Mammary epithelial cell (primary cell): Measurements from ENCODE around the gene LIME1.

Source experiments
- CTCF ChIP-seq, 2 donors: IDR thresholded peaks in 1 of 2; conservative IDR thresholded peaks in 1 of 2; 2 replicates each; pipeline ENCODE4 v1.5.1; 2011 to 2012; ENCODE audit warnings: inconsistent platforms in 2 of 2, low read length in 2 of 2, mild to moderate bottlenecking in 2 of 2, control low read depth in 1 of 2, low read depth in 1 of 2; ENCODE audit not compliant: insufficient read depth in 1 of 2; ENCODE audit errors: extremely low read depth in 1 of 2
- EZH2 ChIP-seq: IDR thresholded peaks from 2 replicates; pipeline ENCODE4 v1.6.1; 2012; ENCODE audit warnings: low read length, inconsistent platforms, borderline replicate concordance

GRCh38 chr20:63758152-63758551 lies 21.7 kb downstream of the LIME1 start:
- no peak for TF ChIP-seq CTCF (conservative IDR thresholded peaks at IDR 0.05 in 1 of 2, IDR thresholded peaks at IDR 0.05 in 1 of 2; ENCODE audit: extremely low read depth in 1 of 2, insufficient read depth in 1 of 2, low read depth in 1 of 2, low read length in 2 of 2)
- TF ChIP-seq EZH2: no peak
